IMR-90 (cell line): ENCODE measurements around the gene TMA16. TPM values are rescaled to one million over a fixed set of nuclear protein-coding genes. Genes with fewer than 3 reads are reported as not detected.

Experiments
- ATAC-seq: fragments of 200-7000 bp; cut with Tn5 transposase; 2 replicates; pipeline ENCODE4 v1.9.1; 2020; ENCODE audit warnings: low read depth, mild to moderate bottlenecking, moderate library complexity
- BruUV-seq: library from RNA; stranded (reverse); fragments of 400-500 nt; replicated peaks from 2 replicates; lab custom pipeline; 2021; lab: Mats Ljungman, UMichigan
- CTCF ChIA-PET: fragments of 300-600 bp; formaldehyde crosslinking; extraction: SDS; loops from one replicate; lab custom pipeline; 2021; ENCODE audit warnings: antibody characterized with exemption; lab: Yijun Ruan, JAX
- POLR2A ChIA-PET: fragments of 300-600 bp; sonication (Branson Sonifier 250); formaldehyde crosslinking; loops from one replicate; lab custom pipeline; 2022; ENCODE audit warnings: antibody characterized with exemption; ENCODE audit not compliant: unreplicated experiment; lab: Charles Lee
- DNase-seq: peaks from one replicate; pipeline ENCODE4 v3.0.0; 2013
- H2AFZ ChIP-seq: replicated peaks from 2 replicates; pipeline ENCODE3; 2013; ENCODE audit warnings: low read length, mild to moderate bottlenecking; ENCODE audit not compliant: poor library complexity
- H2AK5ac ChIP-seq: 2 replicates; pipeline ENCODE4 v1.6.1; 2013; ENCODE audit warnings: low read depth, low read length, inconsistent platforms
- H2AK9ac ChIP-seq: replicated peaks from 2 replicates; pipeline ENCODE3; 2013; ENCODE audit warnings: mild to moderate bottlenecking, low read depth, low read length, moderate library complexity; ENCODE audit not compliant: poor library complexity
- H2BK120ac ChIP-seq: 2 replicates; pipeline ENCODE4 v1.6.1; 2013; ENCODE audit warnings: low read depth, low read length, inconsistent platforms
- H2BK15ac ChIP-seq: 3 replicates; pipeline ENCODE4 v1.6.1; 2013; ENCODE audit warnings: low read depth, low read length, inconsistent platforms
- H2BK20ac ChIP-seq: 2 replicates; pipeline ENCODE4 v1.6.1; 2013; ENCODE audit warnings: low read depth, mild to moderate bottlenecking, inconsistent platforms, low read length, moderate library complexity
- H2BK5ac ChIP-seq: 2 replicates; pipeline ENCODE4 v1.6.1; 2013; ENCODE audit warnings: mild to moderate bottlenecking, low read depth, low read length, inconsistent platforms; ENCODE audit not compliant: poor library complexity, severe bottlenecking
- H3K14ac ChIP-seq: replicated peaks from 2 replicates; pipeline ENCODE4 v1.6.1; 2013; ENCODE audit warnings: low read depth, low read length, inconsistent platforms
- H3K18ac ChIP-seq: 2 replicates; pipeline ENCODE4 v1.6.1; 2013; ENCODE audit warnings: low read depth, low read length, control low read depth
- H3K23ac ChIP-seq: 2 replicates; pipeline ENCODE4 v1.6.1; 2013; ENCODE audit warnings: low read depth, low read length, inconsistent platforms
- H3K27ac ChIP-seq: 2 replicates; pipeline ENCODE4 v1.5.1; 2013; ENCODE audit warnings: mild to moderate bottlenecking, control low read depth, low read length; ENCODE audit not compliant: insufficient read depth
- H3K27me3 ChIP-seq: 2 replicates; pipeline ENCODE4 v1.6.1; 2013; ENCODE audit warnings: low read length; ENCODE audit not compliant: control insufficient read depth, insufficient read depth
- H3K36me3 ChIP-seq: 2 replicates; pipeline ENCODE4 v1.6.1; 2013; ENCODE audit warnings: low read length, mixed read lengths; ENCODE audit not compliant: control insufficient read depth, insufficient read depth
- H3K4ac ChIP-seq: 2 replicates; pipeline ENCODE4 v1.6.1; 2013; ENCODE audit warnings: low read depth, low read length, inconsistent platforms
- H3K4me1 ChIP-seq: 2 replicates; pipeline ENCODE4 v1.6.1; 2013; ENCODE audit warnings: low read length, mixed read lengths; ENCODE audit not compliant: control insufficient read depth, insufficient read depth
- H3K4me2 ChIP-seq: 2 replicates; pipeline ENCODE4 v1.6.1; 2013; ENCODE audit warnings: low read depth, mild to moderate bottlenecking, control low read depth, low read length, moderate library complexity
- H3K4me3 ChIP-seq: 2 replicates; pipeline ENCODE4 v1.5.1; 2013; ENCODE audit warnings: low read depth, mild to moderate bottlenecking, control low read depth, low read length, moderate library complexity; ENCODE audit not compliant: insufficient read depth
- H3K56ac ChIP-seq: 2 replicates; pipeline ENCODE4 v1.6.1; 2013; ENCODE audit warnings: low read length, inconsistent platforms; ENCODE audit not compliant: insufficient read depth; ENCODE audit errors: extremely low read depth
- H3K79me1 ChIP-seq, 2 experiments: 2 replicates each; pipeline ENCODE4 v1.6.1; 2013; ENCODE audit warnings: low read length in 2 of 2, inconsistent platforms in 1 of 2, low read depth in 1 of 2
- H3K9ac ChIP-seq: 2 replicates; pipeline ENCODE4 v1.6.1; 2013; ENCODE audit warnings: low read depth, low read length, control low read depth
- H3K9me1 ChIP-seq: 2 replicates; pipeline ENCODE4 v1.6.1; 2013; ENCODE audit warnings: low read length, inconsistent platforms; ENCODE audit not compliant: insufficient read depth
- H3K9me3 ChIP-seq: 2 replicates; pipeline ENCODE4 v1.6.1; 2013; ENCODE audit warnings: low read length; ENCODE audit not compliant: control insufficient read depth, insufficient read depth
- H4K20me1 ChIP-seq: 2 replicates; pipeline ENCODE4 v1.6.1; 2013; ENCODE audit warnings: low read length, inconsistent platforms; ENCODE audit not compliant: insufficient read depth
- H4K5ac ChIP-seq: 2 replicates; pipeline ENCODE4 v1.6.1; 2013; ENCODE audit warnings: mild to moderate bottlenecking, low read depth, low read length, control low read depth
- H4K8ac ChIP-seq, 2 experiments: 2 replicates each; pipeline ENCODE4 v1.6.1; 2013; ENCODE audit warnings: low read depth in 2 of 2, low read length in 2 of 2, control low read depth in 1 of 2, inconsistent platforms in 1 of 2
- H4K91ac ChIP-seq: 2 replicates; pipeline ENCODE4 v1.6.1; 2013; ENCODE audit warnings: low read depth, low read length, inconsistent platforms; ENCODE audit not compliant: insufficient read depth
- MAFK ChIP-seq: IDR thresholded peaks from 2 replicates; pipeline ENCODE4 v1.6.1; 2012; ENCODE audit warnings: low read depth, low read length, improper control_type of control experiment
- POLR2A ChIP-seq: IDR thresholded peaks from 2 replicates; pipeline ENCODE4 v1.6.1; 2012; ENCODE audit warnings: mild to moderate bottlenecking, low read depth, low read length
- WGBS, 2 experiments: methylation state at CpG; one replicate each; pipeline versions ENCODE4 v1.1.5 to v1.1.7; 2013; ENCODE audit warnings: missing lambda C conversion rate in 2 of 2; ENCODE audit not compliant: insufficient read length in 1 of 2; ENCODE audit errors: extremely low coverage in 2 of 2; 5-methylcytosine and 5-hydroxymethylcytosine counted together
- dilution Hi-C: fragments of 300-500 bp; cut with HindIII; formaldehyde crosslinking; loops from one replicate; pipeline ENCODE4 v1.14.3; 2018; ENCODE audit warnings: low sequenced_read_pairs; ENCODE audit not compliant: unreplicated experiment
- in situ Hi-C: fragments of 300-500 bp; cut with MboI; formaldehyde crosslinking; loops from 3 replicates; pipeline ENCODE4 v1.14.3; 2019; ENCODE audit warnings: low sequenced_read_pairs, inconsistent platforms, mixed read lengths
- intact Hi-C: fragments of 100-400 bp; cut with micrococcal nuclease; formaldehyde crosslinking; loops from 2 replicates; pipeline ENCODE4 v1.10.0; 2022
- polyA plus RNA-seq, 3 experiments: library from polyadenylated mRNA; depleted of rRNA; stranded (reverse); fragments of >200 nt; gene quantifications; 2 replicates each; pipeline ENCODE4 v1.2.3, GENCODE V29; 2012; ENCODE audit warnings: low replicate concordance in 1 of 3
- total RNA-seq: library from RNA; depleted of rRNA; stranded (reverse); fragments of >200 nt; gene quantifications from 2 replicates; pipeline ENCODE4 v1.2.3, GENCODE V29; 2012

The TMA16 gene
- total and polyA plus RNA-seq, 2 of the 4 experiments (the other 2 are of a cell fraction): 9.3 to 19.8 TPM

DNA sequence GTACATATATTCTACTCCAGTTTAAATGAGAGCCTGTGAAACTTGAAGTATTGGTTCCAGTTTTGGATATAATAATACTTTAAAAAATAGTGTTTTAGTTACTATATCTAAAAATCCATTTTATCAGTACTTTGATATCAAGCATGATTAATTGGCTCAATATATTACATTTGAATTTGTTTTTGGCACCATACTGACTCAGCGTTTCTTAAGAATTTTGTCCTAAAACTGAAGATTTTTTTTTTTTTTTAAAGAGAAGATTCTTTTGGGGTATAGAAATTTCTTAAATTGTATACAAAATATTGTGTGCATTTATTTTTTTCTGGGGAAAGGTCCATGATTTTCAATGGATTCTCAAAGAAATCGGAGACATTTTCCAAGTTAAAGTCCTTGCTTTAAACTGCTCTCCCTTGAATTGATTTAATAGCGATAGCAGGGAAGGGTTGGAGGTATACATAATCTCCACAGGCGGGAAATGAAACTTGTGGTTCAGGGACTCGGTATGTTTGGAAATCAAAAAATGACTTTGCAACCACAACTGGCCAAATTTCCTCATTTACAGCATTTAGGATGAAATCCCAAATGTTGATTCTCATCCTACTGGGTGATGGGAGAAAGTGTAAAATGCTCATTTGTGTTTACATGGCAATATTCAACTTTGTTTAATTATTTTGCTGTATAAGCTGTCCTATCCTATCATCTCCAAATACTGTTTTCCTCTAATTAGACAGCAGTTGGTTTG, 62.3 kb downstream of the TMA16 start:
- Histone ChIP-seq H2BK20ac (no peak overlapping the region), H2BK15ac (no peak overlapping the region), H3K27me3 (peaks cover 2% of the 10 kb centered on the region; the same call in 1 of the 2 replicates), H2AK5ac (no peak overlapping the region), H4K8ac (no peak overlapping the region), H3K4ac (no peak overlapping the region), H2BK120ac (no peak overlapping the region), H4K91ac (no peak overlapping the region), H3K4me1 (no peaks in the 10 kb centered on the region), H4K5ac (no peak overlapping the region), H3K9ac (no peak overlapping the region), H3K79me1 (no peaks in the 10 kb centered on the region), H3K23ac (no peak overlapping the region), H3K4me2 (no peak overlapping the region), H3K9me1 (no peaks in the 10 kb centered on the region), H3K18ac (no peak overlapping the region), H3K4me3 (no peak overlapping the region), H2AFZ (no peak overlapping the region), H3K36me3 (no peaks in the 10 kb centered on the region), H3K56ac (no peak overlapping the region), H3K27ac (no peak overlapping the region), H2BK5ac (no peak overlapping the region), H4K20me1 (no peaks in the 10 kb centered on the region), H3K14ac (no peak overlapping the region), H3K9me3 (no peaks in the 10 kb centered on the region), H2AK9ac (no peak overlapping the region)
- dilution Hi-C loops: no loop called here
- POLR2A ChIA-PET: no interaction called here
- no TSS peak for BruUV-seq
- CTCF ChIA-PET: interaction anchor here (0.7 to 1.8 kb wide), 6 partner anchors 7 to 1175 kb away, joined by 3 to 7 read pairs (median 4); no protein-coding TSS in a partner anchor
- no CpG with 5 or more reads among the region's 5 CpGs for WGBS, 2 experiments
- TF ChIP-seq POLR2A: no peak
- peak; percentile 70 for TF ChIP-seq MAFK
- in situ Hi-C loops: loop anchor here (5.0 to 10.0 kb wide), 2 partner anchors 200 to 1178 kb away; no protein-coding TSS in a partner anchor
- DNase-seq: no peak
- no peak for ATAC-seq
- intact Hi-C loops: loop anchor here (1.0 to 5.0 kb wide), 2 partner anchors 198 to 1540 kb away; no protein-coding TSS in a partner anchor
